Measurements from ENCODE around the gene MFSD6. TPM values are rescaled to one million over a fixed set of nuclear protein-coding genes. Genes with fewer than 3 reads are reported as not detected.

Gene MFSD6
- polyA plus RNA-seq, 2 of the 4 experiments (the other 2 are of a cell fraction): 14.3 to 41.3 TPM

- TF ChIP-seq HEYL (CRISPR knock-in tag; IDR thresholded peaks at IDR 0.05): no peak
- TF ChIP-seq NR3C1 (IDR thresholded peaks at IDR 0.05): no peak
- TF ChIP-seq HES2 (IDR thresholded peaks at IDR 0.05): no peak
- no peak for TF ChIP-seq ATOH8 (CRISPR knock-in tag; IDR thresholded peaks at IDR 0.05; ENCODE audit: low read depth)
- no peak for TF ChIP-seq FOXS1 (CRISPR knock-in tag; IDR thresholded peaks at IDR 0.05)
- no peak for TF ChIP-seq FOSL2 (IDR thresholded peaks at IDR 0.05)
- TF ChIP-seq FOSL2 (CRISPR knock-in tag; IDR thresholded peaks at IDR 0.05): no peak
Measured at GRCh38 chr2:190387422-190387821, 20.7 kb upstream of the MFSD6 start (continued).

GRCh38 chr2:190396271-190396670 is 11.9 kb upstream of the MFSD6 start:
- H3K4me3 ChIP-seq: no peak overlapping the region
- TF ChIP-seq HMGXB4 (CRISPR knock-in tag; IDR thresholded peaks at IDR 0.05; ENCODE audit: borderline replicate concordance) (no peak), MYC (IDR thresholded peaks at IDR 0.05; ENCODE audit: borderline replicate concordance, low read length) (no peak), SMC3 (IDR thresholded peaks at IDR 0.05) (no peak), REST (IDR thresholded peaks at IDR 0.05) (no peak), MAZ (IDR thresholded peaks at IDR 0.05; ENCODE audit: borderline replicate concordance, low read depth, low read length) (no peak), TFCP2L1 (CRISPR knock-in tag; IDR thresholded peaks at IDR 0.05) (no peak), KDM1A (IDR thresholded peaks at IDR 0.05; ENCODE audit: low read depth) (no peak), EHMT2 (IDR thresholded peaks at IDR 0.05; ENCODE audit: low read depth) (no peak), TP53 (CRISPR knock-in tag; IDR thresholded peaks at IDR 0.05) (no peak), RCOR1 (IDR thresholded peaks at IDR 0.05; ENCODE audit: low read depth, low read length) (no peak), MAX (IDR thresholded peaks at IDR 0.05) (no peak), RAD21 (conservative IDR thresholded peaks at IDR 0.05 in 1 of 2, IDR thresholded peaks at IDR 0.05 in 1 of 2) (no peak), MAFK (IDR thresholded peaks at IDR 0.05; ENCODE audit: partially characterized antibody) (no peak), ZFP36 (IDR thresholded peaks at IDR 0.05; ENCODE audit: borderline replicate concordance, partially characterized antibody) (no peak), NR3C1 (IDR thresholded peaks at IDR 0.05) (no peak), KDM5A (IDR thresholded peaks at IDR 0.05) (no peak)
- DNase-seq (ENCODE audit: low read depth in 1 of 2, low spot score in 1 of 2) (no peak), FAIRE-seq (no peak), ATAC-seq (no peak)
- ChIA-PET POLR2A (no interaction called here), CTCF (no interaction called here)
- no peaks in the 10 kb centered on the region for H3K9me3 ChIP-seq
- no peaks in the 10 kb centered on the region for H3K4me1 ChIP-seq
- no peak overlapping the region for H3K4me2 ChIP-seq
- 52% methylated on average over 2 of the region's 2 CpGs for WGBS (ENCODE audit: missing lambda C conversion rate)
- H3K27ac ChIP-seq: no peak overlapping the region
